D341Med (cell line): ENCODE measurements around the gene RPL3.

ENCODE experiments used
- DNase-seq: peaks from one replicate; pipeline ENCODE4 v3.0.0; 2012; ENCODE audit warnings: low spot score

RPL3 gene

DNA sequence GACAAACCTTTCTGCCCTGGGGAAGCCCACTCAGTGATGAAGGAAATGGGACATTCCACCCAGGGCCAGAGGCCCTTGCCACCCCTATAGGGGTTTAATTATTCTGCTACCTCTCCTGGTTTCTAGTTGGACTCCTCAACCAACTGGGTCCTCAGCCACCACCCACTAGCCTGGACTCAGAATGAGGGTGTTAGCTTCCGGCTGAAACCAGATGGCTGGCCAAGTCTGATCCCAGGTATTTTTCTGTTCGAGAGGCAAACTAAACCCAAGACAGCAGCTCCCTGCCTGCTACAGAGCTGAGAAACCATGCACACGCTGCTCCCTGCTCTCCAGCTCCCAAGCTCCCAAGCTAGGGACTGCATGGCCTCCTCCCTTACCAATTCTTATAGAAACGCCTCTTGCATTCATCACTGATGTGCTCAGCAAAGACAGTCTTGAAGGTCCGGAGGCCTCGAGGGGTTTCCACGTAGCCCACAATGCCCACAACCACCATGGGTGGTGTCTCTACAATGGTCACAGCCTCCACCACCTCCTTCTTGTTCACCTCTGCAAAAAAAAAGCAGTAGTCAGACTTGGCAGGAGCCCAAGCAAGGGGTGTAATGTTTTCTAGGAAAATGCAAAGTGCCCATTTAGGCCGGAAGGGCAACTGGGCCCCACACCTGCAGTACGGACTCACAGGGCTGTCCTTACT, 2.2 kb downstream of the RPL3 start:
- DNase-seq = peak; percentile 22

DNA sequence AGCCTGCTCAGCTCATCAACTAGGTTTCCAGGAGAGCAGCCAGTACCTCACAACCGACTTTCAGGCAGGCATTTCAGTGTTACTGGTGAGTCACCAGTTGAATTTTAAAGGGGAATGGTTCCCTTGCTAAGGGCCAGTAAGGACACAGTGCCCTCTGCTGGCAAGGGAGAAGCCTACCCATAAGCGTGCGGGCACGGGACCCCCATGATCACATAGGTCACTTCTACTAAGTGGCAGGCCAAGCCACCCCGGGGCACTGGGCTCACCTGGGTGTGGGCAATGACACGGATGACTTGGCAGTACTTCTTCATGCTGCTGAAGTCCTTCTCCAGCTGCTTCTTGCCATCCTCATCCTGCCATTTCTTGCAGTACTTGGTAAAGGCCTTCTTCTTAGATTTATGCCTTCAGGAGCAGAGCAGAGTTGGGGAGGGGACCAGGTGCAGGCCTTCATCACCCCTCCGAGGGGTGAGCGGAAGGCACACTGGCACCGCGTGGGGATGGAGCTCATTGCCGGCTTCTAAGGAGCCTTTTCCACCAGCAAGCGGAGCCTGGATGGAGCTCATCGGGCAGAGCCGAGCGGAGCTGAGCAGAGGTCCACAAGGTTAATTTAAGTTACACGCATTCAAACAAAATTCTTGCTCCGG, 2.9 kb downstream of the RPL3 start:
- peak; percentile 71 for DNase-seq

DNA sequence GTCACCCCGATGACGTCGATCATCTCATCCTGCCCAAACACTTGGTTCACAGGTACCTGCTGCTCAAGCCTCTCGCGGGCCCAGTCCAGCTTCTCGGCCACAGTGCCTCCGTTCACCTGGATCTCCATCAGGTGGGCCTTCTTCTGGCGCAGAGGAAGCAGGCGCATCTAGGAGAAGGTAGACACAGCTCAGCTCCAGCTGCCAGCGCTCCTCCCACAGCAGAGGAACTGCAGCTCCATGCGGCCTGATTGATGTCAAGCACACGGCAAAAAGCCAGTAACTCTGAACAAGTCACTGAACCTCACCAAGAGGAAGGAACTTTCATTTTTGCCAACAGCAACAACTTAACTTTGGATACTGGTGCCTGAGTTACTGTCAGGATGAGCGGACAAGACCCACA, 4.0 kb downstream of the RPL3 start:
- no peak for DNase-seq

DNA sequence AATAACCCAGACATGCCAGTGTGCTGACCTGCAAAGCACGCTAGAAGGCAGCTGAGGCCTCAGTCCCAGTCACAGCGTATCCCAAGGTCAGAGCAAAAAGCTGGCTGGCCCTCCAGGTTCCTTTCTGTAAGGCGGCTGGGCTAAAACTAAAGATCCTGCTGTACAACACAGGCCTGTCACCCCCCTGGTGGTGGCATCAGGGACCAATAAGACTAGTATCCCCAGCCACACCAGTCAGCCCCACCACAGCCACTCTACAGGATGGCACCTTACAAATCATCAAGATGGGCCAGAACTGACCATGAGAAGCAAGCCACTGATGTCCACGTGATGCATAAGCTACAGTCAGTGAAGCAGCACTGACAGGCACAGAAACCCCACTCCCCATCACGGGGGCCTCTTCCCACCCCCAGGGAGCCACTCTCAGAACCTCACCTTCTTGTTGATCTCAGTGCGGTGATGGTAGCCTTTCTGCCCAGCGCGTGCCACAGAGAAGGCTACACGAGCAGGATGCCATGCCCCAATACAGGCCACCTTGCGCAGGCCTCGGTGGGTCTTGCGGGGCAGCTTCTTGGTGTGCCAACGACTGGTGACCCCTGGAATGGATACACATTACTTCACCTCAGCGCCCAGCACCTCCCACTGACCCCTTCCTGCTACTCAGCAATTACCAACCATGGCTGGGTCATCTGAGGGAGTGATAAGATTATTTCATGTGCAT, 5.0 kb downstream of the RPL3 start:
- peak; percentile 36 for DNase-seq

DNA sequence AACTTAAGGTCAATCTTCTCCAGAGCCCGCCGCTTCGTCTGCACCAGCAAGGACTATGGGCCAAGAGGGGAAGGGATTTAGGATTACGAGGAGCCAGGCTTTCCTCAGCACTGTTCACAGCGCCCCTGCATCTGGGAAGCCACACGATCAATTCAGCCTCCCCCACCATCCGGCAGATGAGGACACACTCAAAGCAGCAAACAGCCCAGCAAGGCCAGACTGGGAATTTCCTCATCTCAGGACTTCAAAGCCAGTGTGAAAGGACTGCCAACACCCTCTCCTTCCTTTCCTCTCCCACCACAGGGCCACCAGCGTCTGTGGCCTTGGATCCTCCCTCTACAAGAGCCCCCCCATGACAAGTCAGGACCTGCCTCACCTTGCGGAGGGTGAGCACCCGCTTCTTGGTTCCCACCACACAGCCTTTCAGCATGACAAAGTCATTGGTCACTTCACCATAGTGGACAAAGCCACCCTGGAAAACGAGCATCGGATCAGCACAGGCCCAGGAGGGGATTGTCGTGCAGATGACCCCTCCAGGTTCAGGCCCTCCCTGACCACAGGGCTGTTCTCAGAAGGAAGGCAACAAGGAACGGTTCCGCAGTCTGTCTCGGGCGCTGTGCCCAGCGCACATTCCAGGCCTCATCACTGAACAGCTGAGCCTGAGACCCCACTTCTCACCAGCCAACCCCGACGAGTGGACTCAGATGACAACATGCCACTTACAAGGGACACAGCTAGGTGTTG, 6.0 kb downstream of the RPL3 start:
- no peak for DNase-seq

DNA sequence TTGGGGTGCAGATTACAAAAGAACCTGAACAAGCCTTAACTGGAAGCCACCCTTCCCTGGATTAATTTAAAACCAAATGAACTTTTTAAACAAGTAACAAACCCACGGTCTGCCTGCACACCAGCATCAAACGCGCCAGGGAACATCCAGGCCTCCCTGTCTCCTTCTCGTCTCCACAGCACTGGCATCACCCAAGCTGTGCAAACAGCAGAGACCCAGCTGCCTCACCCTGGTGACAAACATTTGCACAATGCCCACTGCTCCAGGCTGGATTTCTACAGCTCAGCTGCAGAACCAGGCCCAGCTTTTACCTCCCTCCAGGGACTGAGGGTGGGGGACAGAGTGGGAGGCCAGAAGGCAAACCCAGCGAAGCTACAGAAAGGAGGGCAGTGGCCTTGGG, 7.0 kb downstream of the RPL3 start:
- no peak for DNase-seq

DNA sequence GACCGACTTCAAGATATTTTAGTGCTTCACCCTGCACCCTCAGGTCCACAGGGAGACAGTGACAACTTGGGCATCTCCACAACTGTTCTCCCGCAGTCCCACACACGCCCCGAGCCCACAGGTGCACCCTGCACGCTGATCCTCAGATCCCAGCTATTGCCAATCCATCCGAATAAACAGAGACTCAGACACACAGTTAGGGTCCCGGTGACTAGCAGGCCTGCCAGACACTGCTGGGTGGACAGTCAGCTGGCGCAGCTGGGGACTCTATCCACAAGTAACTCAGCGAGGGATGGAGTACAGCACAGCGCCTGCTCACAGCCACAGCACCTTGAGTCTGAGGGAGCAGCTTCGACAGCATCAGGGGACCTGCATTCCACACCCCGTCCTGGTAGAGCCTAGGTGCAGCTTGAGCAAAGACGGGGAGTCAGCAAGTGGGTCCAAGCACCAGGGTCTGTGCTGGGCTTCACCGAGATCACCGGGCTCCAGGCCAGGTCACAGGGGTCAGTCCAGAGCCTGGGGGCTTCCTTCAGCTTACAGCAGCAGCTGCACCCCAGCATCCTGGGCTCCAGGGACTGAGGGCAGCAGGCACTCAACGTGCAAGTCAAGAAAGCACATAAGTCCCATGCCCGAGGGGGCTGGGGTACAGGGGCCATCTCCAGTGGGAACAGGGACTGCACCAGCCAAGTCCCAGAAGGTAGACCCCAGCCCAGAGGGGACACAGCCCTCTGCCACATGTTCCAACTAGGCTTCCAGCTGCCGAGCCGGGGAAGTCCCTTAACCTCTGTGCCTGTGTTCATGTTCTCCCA, 7.6 kb downstream of the RPL3 start:
- DNase-seq = no peak

DNA sequence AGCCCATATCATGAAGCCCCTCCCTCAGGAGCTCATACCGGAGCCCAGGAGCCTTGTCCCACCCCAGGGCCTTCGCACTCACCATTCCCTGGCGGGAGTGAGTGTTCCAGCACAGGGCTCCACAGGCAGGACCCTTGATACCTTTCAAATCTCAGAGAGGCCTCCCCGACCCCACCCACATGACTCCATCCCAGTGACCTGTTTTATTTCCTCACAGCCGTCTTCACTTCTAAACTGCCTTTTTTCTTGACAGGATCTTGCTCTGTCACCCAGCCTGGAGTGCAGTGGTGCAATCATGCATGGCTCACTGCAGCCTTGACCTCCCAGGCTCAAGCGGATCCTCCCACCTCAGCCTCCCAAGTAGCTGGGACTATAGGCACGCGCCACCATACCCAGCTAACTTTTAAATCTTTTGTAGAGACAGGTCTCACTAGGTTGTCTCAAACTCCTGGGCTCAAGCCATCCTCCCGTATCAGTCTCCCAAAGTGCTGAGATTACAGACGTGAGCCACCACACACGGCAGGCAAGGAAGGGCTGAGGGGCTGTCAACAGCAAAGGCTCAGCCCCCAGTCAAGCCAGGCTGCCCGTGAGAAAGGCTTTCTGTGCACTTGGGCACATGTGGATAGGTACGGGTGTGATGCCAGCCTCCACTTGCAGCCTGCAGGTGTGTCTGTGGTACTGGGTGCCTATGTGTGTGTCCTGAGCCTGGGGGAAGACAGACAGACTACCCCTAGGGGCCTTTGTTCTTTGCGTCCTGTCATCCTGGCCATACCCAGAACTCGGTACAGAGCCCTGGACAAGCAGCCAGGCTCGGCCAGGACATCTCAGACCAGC, 9.3 kb downstream of the RPL3 start:
- DNase-seq = no peak

DNA sequence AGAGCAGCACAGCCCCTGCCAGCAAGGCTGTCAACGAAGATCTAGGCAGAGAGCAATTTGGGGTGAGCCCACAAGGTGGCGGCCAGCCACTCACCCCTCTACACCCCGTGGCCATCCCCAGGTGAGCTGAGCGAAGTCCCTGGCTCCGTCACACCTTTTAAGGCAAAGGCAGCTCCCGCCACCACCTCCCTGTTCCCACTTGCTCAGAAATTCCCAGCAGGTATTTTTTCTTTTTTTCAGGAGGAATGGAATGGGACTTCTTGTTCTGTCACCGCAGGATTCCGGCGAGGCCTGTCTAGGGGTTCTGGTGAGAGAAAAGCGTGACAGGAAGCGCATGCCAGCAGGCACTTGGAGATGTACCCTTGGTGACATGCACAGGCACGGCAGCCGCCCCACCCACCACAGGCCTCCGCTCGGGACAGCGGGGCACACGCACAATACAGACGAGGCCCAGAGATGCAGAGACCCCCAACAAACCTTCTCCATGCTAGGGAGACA, 10.0 kb downstream of the RPL3 start:
- no peak for DNase-seq

DNA sequence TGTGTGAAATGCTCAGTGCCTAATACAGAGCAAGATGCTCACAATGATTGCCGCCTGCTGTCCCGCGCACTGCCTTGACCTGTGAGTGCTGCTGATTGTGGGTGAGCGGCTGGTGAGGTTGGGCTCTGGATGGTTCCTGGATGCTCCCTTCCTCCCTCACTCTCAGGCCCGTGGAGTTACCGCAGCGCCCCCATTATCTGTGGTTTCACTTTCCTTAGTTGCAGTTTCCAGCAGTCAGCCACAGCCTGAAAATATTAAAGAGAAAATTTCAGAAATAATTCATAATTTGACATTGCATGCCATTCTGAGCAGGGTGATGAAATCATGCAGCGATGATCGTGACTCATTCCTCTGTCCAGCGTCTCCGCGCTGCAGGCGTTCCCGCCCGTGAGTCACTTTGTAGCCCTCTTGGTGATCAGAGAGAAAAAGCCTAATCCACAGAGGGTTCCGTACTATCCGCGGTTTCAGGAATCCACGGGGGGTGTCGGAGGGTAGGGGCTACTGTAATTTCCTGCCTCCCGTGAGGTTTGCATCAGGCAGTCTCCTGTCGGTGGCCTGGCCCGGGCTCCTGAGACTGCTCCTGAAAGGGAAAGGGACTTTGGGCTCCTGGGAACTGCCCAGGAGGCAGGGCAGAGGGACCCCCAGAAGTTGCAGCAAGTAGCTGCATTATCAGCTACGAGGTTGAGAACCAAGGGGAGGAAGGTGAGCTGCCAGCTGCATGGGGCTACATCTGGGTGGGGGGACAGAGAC, 10.6 kb downstream of the RPL3 start:
- no peak for DNase-seq

DNA sequence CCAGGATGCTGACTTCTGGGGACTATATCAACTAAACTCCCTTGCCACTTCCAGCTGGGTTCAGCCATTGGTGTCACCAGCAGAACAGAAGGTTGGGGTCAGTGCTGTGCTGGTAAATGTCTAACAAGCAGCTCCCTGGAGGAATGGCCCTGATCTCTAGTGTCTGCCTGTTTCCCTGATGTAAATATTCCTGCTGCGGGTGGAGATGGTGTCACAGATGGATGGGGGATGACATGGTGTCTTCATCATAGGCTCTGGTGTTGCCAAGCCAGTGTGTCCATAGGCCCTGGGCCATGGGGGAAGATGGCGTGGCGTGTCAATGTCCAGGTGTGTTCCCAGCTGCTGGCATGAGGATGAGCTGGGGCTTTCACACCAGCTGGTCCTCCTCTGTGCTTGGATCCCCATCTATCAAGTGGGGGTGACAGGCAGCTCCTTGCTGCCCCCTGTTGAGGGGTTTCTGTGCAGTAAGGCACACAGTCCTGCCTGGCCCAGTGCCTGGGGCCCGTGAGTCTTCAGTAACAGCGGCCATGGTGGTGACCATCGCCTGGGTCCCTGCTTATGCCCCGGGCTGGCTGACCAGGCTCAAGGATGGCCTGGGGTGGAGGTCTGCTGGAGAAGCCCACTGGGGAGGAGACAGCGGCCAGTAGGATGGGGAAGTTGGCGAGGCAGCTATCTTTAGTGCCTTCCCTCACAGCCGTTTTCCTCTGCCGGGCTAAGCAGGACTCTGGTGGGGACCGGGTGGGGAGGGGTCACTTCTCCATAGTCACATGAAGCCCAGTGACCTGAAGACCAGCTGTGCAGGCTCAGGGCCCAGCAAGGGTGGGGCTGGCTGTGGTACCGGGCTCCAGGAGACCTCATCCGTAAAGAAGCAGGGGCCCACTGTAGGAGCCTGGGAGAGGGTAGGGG, 12.7 kb downstream of the RPL3 start:
- DNase-seq = no peak

DNA sequence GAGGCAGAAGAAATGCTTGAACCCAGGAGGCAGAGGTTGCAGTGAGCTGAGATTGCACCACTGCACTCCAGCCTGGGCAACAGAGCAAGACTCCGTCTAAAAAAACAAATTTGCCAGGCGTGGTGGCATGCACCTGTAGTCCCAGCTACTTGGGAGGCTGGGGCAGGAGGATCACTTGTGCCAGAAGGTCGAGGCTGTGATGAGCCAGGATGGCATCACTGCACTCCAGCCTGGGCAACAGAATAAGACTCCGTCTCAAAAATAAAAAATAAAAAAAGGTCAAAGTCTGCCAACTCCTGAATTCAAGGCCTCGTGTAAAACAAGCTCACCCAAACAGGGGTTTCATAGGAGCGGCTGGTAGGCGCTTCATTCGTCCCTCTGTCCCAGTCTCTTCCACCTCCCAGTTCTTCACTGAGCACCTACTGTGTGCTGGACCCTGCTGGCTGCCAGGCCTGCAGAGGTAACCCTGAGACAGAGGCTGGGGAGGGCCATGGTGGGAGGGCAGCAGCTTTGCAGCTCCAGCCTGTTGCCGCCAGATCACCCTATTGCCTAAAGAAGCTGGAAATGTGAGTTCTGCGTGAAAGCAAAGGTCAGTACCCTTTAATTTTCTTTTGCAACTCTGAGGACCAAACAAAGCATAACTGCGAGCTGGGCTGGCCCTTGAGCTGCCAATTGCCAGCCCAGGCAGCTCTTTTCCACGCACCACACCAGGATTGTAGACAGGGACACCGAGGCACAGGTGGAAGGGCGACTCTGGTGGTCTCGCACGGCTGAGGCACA, 15.3 kb downstream of the RPL3 start:
- DNase-seq = no peak

DNA sequence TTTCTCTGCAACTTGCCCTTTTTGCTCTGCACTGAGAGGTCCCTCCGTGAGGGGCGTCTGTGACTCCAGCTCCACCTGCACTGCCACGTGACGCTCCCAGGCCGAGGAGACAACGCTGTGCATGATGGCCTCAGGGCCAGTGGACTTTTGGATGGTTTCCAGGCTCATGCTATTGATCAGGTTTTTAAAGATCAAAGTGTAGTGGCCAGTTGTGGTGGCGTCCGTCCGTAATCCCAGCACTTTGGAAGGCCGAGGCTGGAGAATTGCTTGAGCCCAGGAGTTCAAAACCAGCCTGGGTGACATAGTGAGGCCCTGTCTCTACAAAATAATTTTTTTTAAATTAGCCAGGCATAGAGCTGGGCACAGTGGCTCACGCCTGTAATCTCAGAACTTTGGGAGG, 16.1 kb downstream of the RPL3 start:
- DNase-seq = no peak

DNA sequence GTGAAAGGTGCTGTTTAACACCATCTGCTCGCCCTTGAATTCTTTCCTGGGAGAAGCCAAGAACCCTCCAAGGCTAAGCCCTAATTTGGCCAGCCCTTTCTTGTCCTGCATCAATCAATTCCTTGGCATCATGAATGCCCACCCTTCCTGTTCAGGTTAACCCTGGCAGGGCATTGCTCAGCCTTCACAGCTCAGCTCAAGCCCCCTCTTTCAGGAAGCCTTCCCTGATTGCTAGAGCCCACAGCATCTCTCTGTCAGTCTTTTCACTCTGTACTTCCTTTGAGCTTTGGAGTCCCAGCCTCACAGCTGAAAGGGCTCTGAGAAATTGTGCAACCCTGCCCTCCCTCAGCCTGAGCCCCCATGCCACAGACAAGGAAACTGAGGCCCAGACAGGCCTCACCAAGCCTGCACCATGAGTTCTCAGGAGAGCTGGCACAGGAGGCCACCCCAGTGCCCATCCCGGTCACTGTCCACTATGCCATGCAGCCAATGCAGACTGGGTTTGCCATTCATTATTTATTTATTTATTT, 16.9 kb downstream of the RPL3 start:
- DNase-seq = no peak

DNA sequence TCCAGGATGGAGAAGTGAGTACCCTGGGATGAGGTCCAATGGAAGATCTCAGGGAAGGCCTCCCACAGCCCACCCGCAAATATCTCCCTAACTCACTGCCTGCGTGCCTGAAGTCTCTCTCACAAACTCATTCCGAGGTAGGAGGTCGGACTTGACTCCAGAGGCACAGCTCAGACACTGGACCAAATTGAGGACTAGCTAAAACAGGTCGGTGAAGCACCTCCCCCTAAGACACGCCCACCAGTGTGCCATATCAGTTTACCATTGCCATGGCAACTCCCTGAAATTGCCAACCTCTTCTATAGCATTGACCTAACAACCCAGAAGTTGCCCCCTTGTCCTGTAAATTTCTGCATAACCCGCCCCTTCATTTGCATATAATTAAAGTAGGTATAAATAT, 17.5 kb downstream of the RPL3 start:
- DNase-seq = no peak

DNA sequence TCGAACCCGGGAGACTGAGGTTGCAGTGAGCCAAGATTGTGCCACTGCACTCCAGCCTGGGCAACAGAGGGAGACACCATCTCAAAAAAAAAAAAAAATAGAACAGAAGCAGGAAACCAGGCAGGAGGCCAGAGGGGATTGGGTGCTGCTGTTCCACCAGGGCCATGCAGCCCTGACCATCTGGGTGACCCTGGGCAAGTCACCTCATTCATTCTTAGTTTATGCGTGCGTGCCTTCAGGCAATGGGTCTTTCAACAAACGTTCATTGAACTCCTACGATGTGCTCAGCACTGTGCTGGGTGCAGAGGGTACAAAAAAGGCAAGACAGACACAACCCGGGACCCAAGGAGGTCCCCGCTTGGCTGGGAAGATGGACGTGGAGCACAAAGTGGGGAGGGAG, 18.3 kb downstream of the RPL3 start:
- no peak for DNase-seq

DNA sequence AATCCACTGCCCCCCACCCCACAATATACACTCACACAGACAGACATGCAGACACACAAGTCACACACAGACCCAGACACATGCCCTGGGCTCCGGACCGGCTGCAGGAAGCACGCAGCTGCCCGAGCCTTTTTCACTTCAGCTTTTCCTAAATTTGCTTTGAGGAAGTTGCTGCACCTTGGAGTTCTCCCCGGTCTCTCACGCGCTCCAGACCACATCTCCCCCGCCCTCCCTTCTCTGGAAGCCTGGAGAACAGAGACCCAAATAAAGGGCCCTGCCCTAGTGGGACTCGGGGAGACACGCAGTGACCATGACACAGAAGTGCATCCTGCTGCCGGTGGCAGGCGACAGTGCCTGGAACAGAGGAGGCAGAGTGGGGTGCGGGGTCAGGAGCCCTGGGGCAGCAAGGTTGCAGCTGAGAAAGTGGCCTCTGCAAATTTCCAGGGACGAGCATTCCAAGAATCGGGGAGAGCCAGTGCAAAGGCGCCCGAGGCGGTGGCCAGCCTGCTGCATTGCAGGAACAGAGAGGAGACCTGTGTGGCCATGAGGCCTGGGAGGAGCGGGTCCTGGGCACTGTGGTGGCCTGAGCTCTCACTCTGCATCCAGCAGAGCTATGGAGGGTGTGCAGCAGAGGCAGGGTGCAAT, 19.1 kb downstream of the RPL3 start:
- DNase-seq = no peak

DNA sequence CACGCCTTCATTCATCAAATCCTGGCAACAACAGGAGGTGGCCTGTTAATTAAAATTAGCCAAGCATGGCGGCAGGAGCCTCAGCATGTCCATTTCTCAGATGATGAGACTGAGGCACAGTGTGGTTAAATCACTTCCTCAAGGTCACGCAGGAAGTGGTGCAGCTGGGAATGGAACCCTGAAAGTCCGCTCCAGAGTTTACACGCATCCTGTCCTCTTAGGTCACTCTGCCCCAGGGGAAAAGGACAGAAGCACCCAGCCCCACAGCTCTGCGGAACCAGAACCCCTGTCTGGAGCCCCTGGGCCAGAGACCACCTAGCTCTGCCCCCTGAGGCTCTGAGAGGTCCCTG, 19.6 kb downstream of the RPL3 start:
- no peak for DNase-seq
